Loucy (cell line): ENCODE data around the gene ASB7.

ENCODE experiments used
- CTCF ChIP-seq: fragments of 200-600 bp; sonication (generic); conservative IDR thresholded peaks from 2 replicates; pipeline ENCODE4 v1.5.1; 2014; ENCODE audit warnings: mild to moderate bottlenecking, antibody characterized with exemption, low read length
- EZH2phosphoT487 ChIP-seq: fragments of 200-600 bp; IDR thresholded peaks from 2 replicates; pipeline ENCODE4 v1.6.1; 2018; ENCODE audit warnings: antibody characterized with exemption, mild to moderate bottlenecking, moderate library complexity, borderline replicate concordance

- TF ChIP-seq CTCF (no peak), EZH2phosphoT487 (no peak)
These were observed 48.9 kb downstream of the ASB7 start for GRCh38 chr15:100651253-100651652.
